OCI-LY7 (cell line): ENCODE measurements around the gene CDH7.

Experiments
- EZH2phosphoT487 ChIP-seq: fragments of 200-600 bp; sonication (generic); IDR thresholded peaks from 2 replicates; pipeline ENCODE4 v1.6.1; 2018; ENCODE audit warnings: low read depth, borderline replicate concordance, mild to moderate bottlenecking, mixed run types, antibody characterized with exemption, low read length, moderate library complexity, mixed read lengths
- TF ChIP-seq, protein P1 (sequence below): fragments of 200-600 bp; sonication (generic); conservative IDR thresholded peaks from 2 replicates; pipeline ENCODE4 v1.5.1; 2014; ENCODE audit warnings: mild to moderate bottlenecking, antibody characterized with exemption, low read length, moderate library complexity, mixed read lengths

DNA sequence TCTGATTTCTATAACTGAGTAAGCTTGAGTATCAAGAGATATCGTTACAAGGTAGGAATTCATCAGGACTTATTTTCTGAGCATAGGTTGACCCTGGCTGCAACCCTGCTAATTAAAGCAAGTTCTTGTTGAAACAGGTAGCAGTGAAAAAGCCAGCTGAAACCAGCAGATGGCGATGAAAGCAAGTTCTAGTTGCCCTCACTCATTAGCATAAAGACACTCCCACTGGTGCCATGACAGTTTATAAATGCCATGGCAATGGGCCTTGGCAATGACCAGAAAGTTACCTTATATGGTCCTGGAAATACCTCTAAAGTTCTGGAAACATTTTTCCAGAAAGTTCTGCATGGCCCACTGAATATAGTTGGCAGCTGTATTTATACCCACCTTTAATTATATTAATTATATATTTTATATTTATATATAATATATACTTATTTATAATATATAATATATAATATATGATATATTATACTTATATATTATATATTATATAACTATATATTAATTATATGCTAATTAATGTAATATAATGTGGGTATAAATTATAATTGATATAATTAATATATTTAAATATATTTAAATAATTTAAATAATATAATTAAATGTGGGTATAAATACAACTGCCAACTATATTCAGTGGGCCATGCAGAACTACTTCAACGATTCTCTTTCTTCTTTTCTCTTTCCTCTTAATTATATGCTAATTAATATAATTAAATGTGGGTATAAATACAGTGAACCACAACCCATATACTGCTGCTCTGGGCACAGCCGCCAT lies 188.0 kb downstream of the CDH7 start:
- TF ChIP-seq, protein P1, sequence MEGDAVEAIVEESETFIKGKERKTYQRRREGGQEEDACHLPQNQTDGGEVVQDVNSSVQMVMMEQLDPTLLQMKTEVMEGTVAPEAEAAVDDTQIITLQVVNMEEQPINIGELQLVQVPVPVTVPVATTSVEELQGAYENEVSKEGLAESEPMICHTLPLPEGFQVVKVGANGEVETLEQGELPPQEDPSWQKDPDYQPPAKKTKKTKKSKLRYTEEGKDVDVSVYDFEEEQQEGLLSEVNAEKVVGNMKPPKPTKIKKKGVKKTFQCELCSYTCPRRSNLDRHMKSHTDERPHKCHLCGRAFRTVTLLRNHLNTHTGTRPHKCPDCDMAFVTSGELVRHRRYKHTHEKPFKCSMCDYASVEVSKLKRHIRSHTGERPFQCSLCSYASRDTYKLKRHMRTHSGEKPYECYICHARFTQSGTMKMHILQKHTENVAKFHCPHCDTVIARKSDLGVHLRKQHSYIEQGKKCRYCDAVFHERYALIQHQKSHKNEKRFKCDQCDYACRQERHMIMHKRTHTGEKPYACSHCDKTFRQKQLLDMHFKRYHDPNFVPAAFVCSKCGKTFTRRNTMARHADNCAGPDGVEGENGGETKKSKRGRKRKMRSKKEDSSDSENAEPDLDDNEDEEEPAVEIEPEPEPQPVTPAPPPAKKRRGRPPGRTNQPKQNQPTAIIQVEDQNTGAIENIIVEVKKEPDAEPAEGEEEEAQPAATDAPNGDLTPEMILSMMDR: peak; percentile 51; the same call in 1 of the 2 replicates
- TF ChIP-seq EZH2phosphoT487: no peak
